Lower lobe of right lung (tissue), 2 donors: ENCODE measurements around the gene TTC22. TPM values are rescaled to one million over a fixed set of nuclear protein-coding genes. Genes with fewer than 3 reads are reported as not detected.

Source experiments
- ATAC-seq, 2 donors: fragments of 200-7000 bp; cut with Tn5 transposase; one replicate each; pipeline ENCODE4 v1.9.1; 2020 to 2022; ENCODE audit warnings: mild to moderate bottlenecking in 2 of 2, moderate library complexity in 2 of 2
- DNase-seq: peaks from one replicate; pipeline ENCODE4 v3.0.0-alpha.2; 2020
- H3K27ac ChIP-seq: fragments of 200-600 bp; one replicate; pipeline ENCODE4 v1.8.0; 2022
- H3K27me3 ChIP-seq: fragments of 200-600 bp; one replicate; pipeline ENCODE4 v1.8.0; 2022; ENCODE audit warnings: low read depth
- H3K36me3 ChIP-seq: fragments of 200-600 bp; one replicate; pipeline ENCODE4 v1.8.0; 2022; ENCODE audit warnings: mild to moderate bottlenecking
- H3K4me1 ChIP-seq: fragments of 200-600 bp; one replicate; pipeline ENCODE4 v1.8.0; 2022
- H3K4me3 ChIP-seq: fragments of 200-600 bp; one replicate; pipeline ENCODE4 v1.8.0; 2022; ENCODE audit warnings: mild to moderate bottlenecking
- H3K9me3 ChIP-seq: fragments of 200-600 bp; one replicate; pipeline ENCODE4 v1.8.0; 2022
- CTCF ChIP-seq: fragments of 200-600 bp; IDR thresholded peaks from one replicate; pipeline ENCODE4 v1.8.0; 2022; ENCODE audit warnings: antibody characterized with exemption, mild to moderate bottlenecking
- intact Hi-C: fragments of 100-400 bp; cut with DNase I; formaldehyde crosslinking; loops from one replicate; pipeline ENCODE4 v1.11.0; 2022
- total RNA-seq: library from RNA; stranded (reverse); fragmentation: NEBNext Ultra II Directional; extraction: Animal tissue kit (Norgen Biotek cat#: 25700); gene quantifications from one replicate; pipeline ENCODE4 v1.2.1, GENCODE V29; 2021
- donor health status: DM: no; HTN: yes; CAD: no; lungs with severe emphysema.

Gene TTC22
- total RNA-seq, 1 donor from 2014 or later, result 8.4 TPM

- ATAC-seq, result no peak
Measured at GRCh38 chr1:54814126-54814498, 13.0 kb upstream of the TTC22 start.

GRCh38 chr1:54813485-54814125, 12.5 kb upstream of the TTC22 start:
- Histone ChIP-seq H3K4me1 (no peaks in the 10 kb centered on the region), H3K9me3 (no peaks in the 10 kb centered on the region), H3K27ac (no peak overlapping the region), H3K36me3 (no peaks in the 10 kb centered on the region), H3K27me3 (peaks cover 4% of the 10 kb centered on the region), H3K4me3 (no peak overlapping the region)
- ATAC-seq, result no peak
- no peak for DNase-seq
- no peak for TF ChIP-seq CTCF
- intact Hi-C loops, result no loop called here

More at GRCh38 chr1:54814126-54814498, 13.0 kb upstream of the TTC22 start:
- peaks cover 4% of the 10 kb centered on the region for H3K27me3 ChIP-seq
- intact Hi-C loops, result no loop called here
- no peaks in the 10 kb centered on the region for H3K36me3 ChIP-seq
- H3K9me3 ChIP-seq, result no peaks in the 10 kb centered on the region
- no peak overlapping the region for H3K27ac ChIP-seq
- H3K4me3 ChIP-seq, result no peak overlapping the region
- no peak for DNase-seq
- H3K4me1 ChIP-seq, result no peaks in the 10 kb centered on the region
- no peak for TF ChIP-seq CTCF

- Histone ChIP-seq H3K27me3 (peaks cover 4% of the 10 kb centered on the region), H3K9me3 (no peaks in the 10 kb centered on the region), H3K4me1 (no peaks in the 10 kb centered on the region), H3K36me3 (no peaks in the 10 kb centered on the region), H3K4me3 (no peak overlapping the region), H3K27ac (no peak overlapping the region)
- no peak for DNase-seq
- ATAC-seq, result no peak
- intact Hi-C loops, result no loop called here
- TF ChIP-seq CTCF, result no peak
Measured at GRCh38 chr1:54812801-54813484, 11.8 kb upstream of the TTC22 start.

GRCh38 chr1:54811739-54812655, 10.9 kb upstream of the TTC22 start:
- TF ChIP-seq CTCF, result no peak
- no peak for ATAC-seq
- H3K36me3 ChIP-seq, result no peaks in the 10 kb centered on the region
- no peak overlapping the region for H3K27ac ChIP-seq
- H3K4me3 ChIP-seq, result no peak overlapping the region
- DNase-seq, result peak; percentile 21
- H3K27me3 ChIP-seq, result peaks cover 4% of the 10 kb centered on the region
- H3K4me1 ChIP-seq, result no peaks in the 10 kb centered on the region
- no peaks in the 10 kb centered on the region for H3K9me3 ChIP-seq
- intact Hi-C loops, result no loop called here

- no peaks in the 10 kb centered on the region for H3K36me3 ChIP-seq
- H3K9me3 ChIP-seq, result no peaks in the 10 kb centered on the region
- intact Hi-C loops, result no loop called here
- no peak overlapping the region for H3K4me3 ChIP-seq
- H3K27ac ChIP-seq, result no peak overlapping the region
- H3K27me3 ChIP-seq, result peaks cover 4% of the 10 kb centered on the region
- ATAC-seq (no peak), DNase-seq (peak; percentile 5)
- no peaks in the 10 kb centered on the region for H3K4me1 ChIP-seq
- no peak for TF ChIP-seq CTCF
Measured at GRCh38 chr1:54811066-54811465, 9.9 kb upstream of the TTC22 start.
